HepG2 (cell line): Measurements from ENCODE around the gene OSR1. TPM values are rescaled to one million over a fixed set of nuclear protein-coding genes. Genes with fewer than 3 reads are reported as not detected.

ENCODE experiments used
- GATA4 ChIP-seq: sonication (generic); IDR thresholded peaks from 2 replicates; pipeline ENCODE4 v1.6.1; 2016; ENCODE audit warnings: antibody characterized with exemption, low read depth, borderline replicate concordance
- HDAC6 ChIP-seq: fragments of 200-600 bp; sonication (generic); IDR thresholded peaks from 2 replicates; pipeline ENCODE4 v1.7.0; 2017; ENCODE audit warnings: mild to moderate bottlenecking, antibody characterized with exemption, low read length, low read depth
- ISX ChIP-seq: sonication (generic); formaldehyde crosslinking; conservative IDR thresholded peaks from 2 replicates; pipeline ENCODE4 v1.5.0; 2020; ENCODE audit warnings: missing genetic modification reagents
- MBNL3 ChIP-seq: fragments of 250-450 bp; sonication (Bioruptor Pico); conservative IDR thresholded peaks from 2 replicates; pipeline ENCODE4 v1.8.0; 2022; ENCODE audit warnings: mild to moderate bottlenecking, inconsistent platforms
- NBN ChIP-seq: fragments of 450-650 bp; conservative IDR thresholded peaks from 2 replicates; pipeline ENCODE4 v1.6.1; 2017
- SSRP1 ChIP-seq: IDR thresholded peaks from 2 replicates; pipeline ENCODE4 v1.6.1; 2016; ENCODE audit warnings: control low read depth
- ZBTB1 ChIP-seq: sonication (generic); formaldehyde crosslinking; IDR thresholded peaks from 2 replicates; pipeline ENCODE4 v1.4.0; 2020; ENCODE audit warnings: missing genetic modification reagents, borderline replicate concordance
- ZKSCAN5 ChIP-seq: sonication (generic); formaldehyde crosslinking; IDR thresholded peaks from 2 replicates; pipeline ENCODE4 v1.5.1; 2020; ENCODE audit warnings: mild to moderate bottlenecking, missing genetic modification reagents
- ZMYM2 ChIP-seq: sonication (generic); formaldehyde crosslinking; IDR thresholded peaks from 2 replicates; pipeline ENCODE4 v1.8.0; 2022; ENCODE audit warnings: mild to moderate bottlenecking, missing genetic modification reagents
- ZNF143 ChIP-seq: sonication (generic); formaldehyde crosslinking; IDR thresholded peaks from 2 replicates; pipeline ENCODE4 v1.4.0; 2020; ENCODE audit warnings: missing genetic modification reagents
- ZNF33B ChIP-seq: sonication (generic); formaldehyde crosslinking; IDR thresholded peaks from 2 replicates; pipeline ENCODE4 v1.5.1; 2020; ENCODE audit warnings: mild to moderate bottlenecking, missing genetic modification reagents
- ZNF775 ChIP-seq: sonication (generic); formaldehyde crosslinking; IDR thresholded peaks from 2 replicates; pipeline ENCODE4 v1.4.0; 2020; ENCODE audit warnings: missing genetic modification reagents, mild to moderate bottlenecking, moderate library complexity, borderline replicate concordance
- ZNF883 ChIP-seq: sonication (generic); formaldehyde crosslinking; IDR thresholded peaks from 2 replicates; pipeline ENCODE4 v1.5.1; 2020; ENCODE audit warnings: mild to moderate bottlenecking, missing genetic modification reagents; ENCODE audit errors: not compliant biosample characterization
- polyA plus RNA-seq, 8 experiments: library from polyadenylated mRNA; depleted of rRNA in 3 of 8; stranded (reverse) in 7 of 8; unstranded in 1 of 8; fragments of >200 nt; fragmentation: Illumina TruSeq in 4 of 8; extraction: Trizol in 4 of 8; gene quantifications; 2 replicates each; pipeline versions ENCODE4 v1.2.1 to v1.2.3, GENCODE V29; 2011 to 2016; ENCODE audit warnings: low read depth in 4 of 8, missing spikeins in 1 of 8, mixed read lengths in 1 of 8; ENCODE audit not compliant: insufficient read depth in 1 of 8
- total RNA-seq, 5 experiments: library from RNA; depleted of rRNA; stranded (reverse); fragments of >200 nt; fragmentation: Illumina TruSeq; extraction: Trizol; gene quantifications; 2 replicates each; pipeline ENCODE4 v1.2.3, GENCODE V29; 2016; ENCODE audit warnings: low read depth in 1 of 5
- TF ChIP-seq, protein P1 (sequence below): sonication (generic); formaldehyde crosslinking; IDR thresholded peaks from 2 replicates; pipeline ENCODE4 v1.4.0; 2020; ENCODE audit warnings: missing genetic modification reagents
- TF ChIP-seq, protein P2 (sequence below): sonication (generic); formaldehyde crosslinking; IDR thresholded peaks from 2 replicates; pipeline ENCODE4 v1.8.0; 2022; ENCODE audit warnings: mild to moderate bottlenecking, missing genetic modification reagents, moderate library complexity
- TF ChIP-seq, protein P3 (sequence below): sonication (generic); formaldehyde crosslinking; IDR thresholded peaks from 2 replicates; pipeline ENCODE4 v1.9.0; 2022; ENCODE audit warnings: missing genetic modification reagents, mild to moderate bottlenecking, borderline replicate concordance
- TF ChIP-seq, protein P4 (sequence below): sonication (generic); formaldehyde crosslinking; IDR thresholded peaks from 2 replicates; pipeline ENCODE4 v1.4.0; 2020; ENCODE audit warnings: missing genetic modification reagents, borderline replicate concordance
- TF ChIP-seq, protein P5 (sequence below): IDR thresholded peaks from 2 replicates; pipeline ENCODE4 v1.6.1; 2016; ENCODE audit warnings: missing genetic modification reagents, missing compliant biosample characterization

OSR1 gene
- total and polyA plus RNA-seq, 2 of the 13 experiments (the other 11 are each of a cell fraction or from before 2014, with no cell fraction given): 0.63 to 1.1 TPM

DNA sequence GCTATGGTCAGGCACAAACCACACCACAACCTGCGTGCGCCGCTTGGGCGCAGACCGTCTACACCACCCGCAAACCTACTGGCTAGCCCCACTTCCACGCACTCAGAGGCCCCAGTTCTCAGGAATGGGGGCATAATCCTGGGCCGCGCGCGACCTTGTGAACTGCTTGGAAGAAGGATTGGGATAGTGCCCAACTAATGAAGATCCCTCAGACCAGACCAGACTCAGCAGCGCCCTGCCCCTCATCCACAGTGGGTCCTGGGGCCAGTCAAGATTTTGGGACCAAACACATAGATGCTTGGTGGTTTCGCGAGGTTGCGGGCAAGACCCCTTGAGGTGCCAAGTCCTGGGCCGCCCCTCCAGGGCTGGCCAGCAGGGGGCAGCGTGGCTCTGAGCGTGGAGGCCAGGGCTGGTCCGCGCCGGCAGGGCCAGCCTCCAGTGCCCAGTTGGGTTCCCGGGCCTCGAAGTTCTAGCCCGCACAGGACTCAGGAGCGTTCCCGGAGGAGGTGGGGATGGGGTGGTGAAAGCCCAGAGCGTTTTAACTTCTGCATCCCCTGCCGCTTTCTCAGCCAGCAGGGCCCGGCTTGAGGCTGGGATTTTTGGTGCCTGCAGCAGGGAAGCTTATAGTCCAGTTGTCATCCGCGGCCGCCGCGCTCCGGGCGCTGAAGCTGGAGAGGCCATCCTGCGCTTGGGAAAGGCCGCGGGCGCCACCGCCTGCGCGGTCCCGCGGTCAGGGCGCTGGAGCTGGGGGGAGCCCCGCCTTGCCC, 8.3 kb downstream of the OSR1 start (continued):
- TF ChIP-seq, protein P1, sequence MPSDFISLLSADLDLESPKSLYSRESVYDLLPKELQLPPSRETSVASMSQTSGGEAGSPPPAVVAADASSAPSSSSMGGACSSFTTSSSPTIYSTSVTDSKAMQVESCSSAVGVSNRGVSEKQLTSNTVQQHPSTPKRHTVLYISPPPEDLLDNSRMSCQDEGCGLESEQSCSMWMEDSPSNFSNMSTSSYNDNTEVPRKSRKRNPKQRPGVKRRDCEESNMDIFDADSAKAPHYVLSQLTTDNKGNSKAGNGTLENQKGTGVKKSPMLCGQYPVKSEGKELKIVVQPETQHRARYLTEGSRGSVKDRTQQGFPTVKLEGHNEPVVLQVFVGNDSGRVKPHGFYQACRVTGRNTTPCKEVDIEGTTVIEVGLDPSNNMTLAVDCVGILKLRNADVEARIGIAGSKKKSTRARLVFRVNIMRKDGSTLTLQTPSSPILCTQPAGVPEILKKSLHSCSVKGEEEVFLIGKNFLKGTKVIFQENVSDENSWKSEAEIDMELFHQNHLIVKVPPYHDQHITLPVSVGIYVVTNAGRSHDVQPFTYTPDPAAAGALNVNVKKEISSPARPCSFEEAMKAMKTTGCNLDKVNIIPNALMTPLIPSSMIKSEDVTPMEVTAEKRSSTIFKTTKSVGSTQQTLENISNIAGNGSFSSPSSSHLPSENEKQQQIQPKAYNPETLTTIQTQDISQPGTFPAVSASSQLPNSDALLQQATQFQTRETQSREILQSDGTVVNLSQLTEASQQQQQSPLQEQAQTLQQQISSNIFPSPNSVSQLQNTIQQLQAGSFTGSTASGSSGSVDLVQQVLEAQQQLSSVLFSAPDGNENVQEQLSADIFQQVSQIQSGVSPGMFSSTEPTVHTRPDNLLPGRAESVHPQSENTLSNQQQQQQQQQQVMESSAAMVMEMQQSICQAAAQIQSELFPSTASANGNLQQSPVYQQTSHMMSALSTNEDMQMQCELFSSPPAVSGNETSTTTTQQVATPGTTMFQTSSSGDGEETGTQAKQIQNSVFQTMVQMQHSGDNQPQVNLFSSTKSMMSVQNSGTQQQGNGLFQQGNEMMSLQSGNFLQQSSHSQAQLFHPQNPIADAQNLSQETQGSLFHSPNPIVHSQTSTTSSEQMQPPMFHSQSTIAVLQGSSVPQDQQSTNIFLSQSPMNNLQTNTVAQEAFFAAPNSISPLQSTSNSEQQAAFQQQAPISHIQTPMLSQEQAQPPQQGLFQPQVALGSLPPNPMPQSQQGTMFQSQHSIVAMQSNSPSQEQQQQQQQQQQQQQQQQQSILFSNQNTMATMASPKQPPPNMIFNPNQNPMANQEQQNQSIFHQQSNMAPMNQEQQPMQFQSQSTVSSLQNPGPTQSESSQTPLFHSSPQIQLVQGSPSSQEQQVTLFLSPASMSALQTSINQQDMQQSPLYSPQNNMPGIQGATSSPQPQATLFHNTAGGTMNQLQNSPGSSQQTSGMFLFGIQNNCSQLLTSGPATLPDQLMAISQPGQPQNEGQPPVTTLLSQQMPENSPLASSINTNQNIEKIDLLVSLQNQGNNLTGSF (CRISPR knock-in tag): no peak
- peak; percentile 35 for TF ChIP-seq ZNF883 (CRISPR knock-in tag)
- TF ChIP-seq ISX (CRISPR knock-in tag): no peak
- TF ChIP-seq, protein P2, sequence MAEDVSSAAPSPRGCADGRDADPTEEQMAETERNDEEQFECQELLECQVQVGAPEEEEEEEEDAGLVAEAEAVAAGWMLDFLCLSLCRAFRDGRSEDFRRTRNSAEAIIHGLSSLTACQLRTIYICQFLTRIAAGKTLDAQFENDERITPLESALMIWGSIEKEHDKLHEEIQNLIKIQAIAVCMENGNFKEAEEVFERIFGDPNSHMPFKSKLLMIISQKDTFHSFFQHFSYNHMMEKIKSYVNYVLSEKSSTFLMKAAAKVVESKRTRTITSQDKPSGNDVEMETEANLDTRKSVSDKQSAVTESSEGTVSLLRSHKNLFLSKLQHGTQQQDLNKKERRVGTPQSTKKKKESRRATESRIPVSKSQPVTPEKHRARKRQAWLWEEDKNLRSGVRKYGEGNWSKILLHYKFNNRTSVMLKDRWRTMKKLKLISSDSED: no peak
- TF ChIP-seq, protein P3, sequence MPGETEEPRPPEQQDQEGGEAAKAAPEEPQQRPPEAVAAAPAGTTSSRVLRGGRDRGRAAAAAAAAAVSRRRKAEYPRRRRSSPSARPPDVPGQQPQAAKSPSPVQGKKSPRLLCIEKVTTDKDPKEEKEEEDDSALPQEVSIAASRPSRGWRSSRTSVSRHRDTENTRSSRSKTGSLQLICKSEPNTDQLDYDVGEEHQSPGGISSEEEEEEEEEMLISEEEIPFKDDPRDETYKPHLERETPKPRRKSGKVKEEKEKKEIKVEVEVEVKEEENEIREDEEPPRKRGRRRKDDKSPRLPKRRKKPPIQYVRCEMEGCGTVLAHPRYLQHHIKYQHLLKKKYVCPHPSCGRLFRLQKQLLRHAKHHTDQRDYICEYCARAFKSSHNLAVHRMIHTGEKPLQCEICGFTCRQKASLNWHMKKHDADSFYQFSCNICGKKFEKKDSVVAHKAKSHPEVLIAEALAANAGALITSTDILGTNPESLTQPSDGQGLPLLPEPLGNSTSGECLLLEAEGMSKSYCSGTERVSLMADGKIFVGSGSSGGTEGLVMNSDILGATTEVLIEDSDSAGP: peak; percentile 49; the same call in 1 of the 2 replicates
- TF ChIP-seq GATA4: no peak
- no peak for TF ChIP-seq SSRP1 (CRISPR knock-in tag)
- no peak for TF ChIP-seq ZMYM2 (CRISPR knock-in tag)
- TF ChIP-seq ZNF33B (CRISPR knock-in tag): no peak
- no peak for TF ChIP-seq ZNF775 (CRISPR knock-in tag)
- TF ChIP-seq, protein P4, sequence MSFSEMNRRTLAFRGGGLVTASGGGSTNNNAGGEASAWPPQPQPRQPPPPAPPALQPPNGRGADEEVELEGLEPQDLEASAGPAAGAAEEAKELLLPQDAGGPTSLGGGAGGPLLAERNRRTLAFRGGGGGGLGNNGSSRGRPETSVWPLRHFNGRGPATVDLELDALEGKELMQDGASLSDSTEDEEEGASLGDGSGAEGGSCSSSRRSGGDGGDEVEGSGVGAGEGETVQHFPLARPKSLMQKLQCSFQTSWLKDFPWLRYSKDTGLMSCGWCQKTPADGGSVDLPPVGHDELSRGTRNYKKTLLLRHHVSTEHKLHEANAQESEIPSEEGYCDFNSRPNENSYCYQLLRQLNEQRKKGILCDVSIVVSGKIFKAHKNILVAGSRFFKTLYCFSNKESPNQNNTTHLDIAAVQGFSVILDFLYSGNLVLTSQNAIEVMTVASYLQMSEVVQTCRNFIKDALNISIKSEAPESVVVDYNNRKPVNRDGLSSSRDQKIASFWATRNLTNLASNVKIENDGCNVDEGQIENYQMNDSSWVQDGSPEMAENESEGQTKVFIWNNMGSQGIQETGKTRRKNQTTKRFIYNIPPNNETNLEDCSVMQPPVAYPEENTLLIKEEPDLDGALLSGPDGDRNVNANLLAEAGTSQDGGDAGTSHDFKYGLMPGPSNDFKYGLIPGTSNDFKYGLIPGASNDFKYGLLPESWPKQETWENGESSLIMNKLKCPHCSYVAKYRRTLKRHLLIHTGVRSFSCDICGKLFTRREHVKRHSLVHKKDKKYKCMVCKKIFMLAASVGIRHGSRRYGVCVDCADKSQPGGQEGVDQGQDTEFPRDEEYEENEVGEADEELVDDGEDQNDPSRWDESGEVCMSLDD (CRISPR knock-in tag): no peak
- TF ChIP-seq ZNF143 (CRISPR knock-in tag): no peak
- no peak for TF ChIP-seq ZBTB1 (CRISPR knock-in tag)
- no peak for TF ChIP-seq NBN
- TF ChIP-seq HDAC6: no peak
- TF ChIP-seq, protein P5, sequence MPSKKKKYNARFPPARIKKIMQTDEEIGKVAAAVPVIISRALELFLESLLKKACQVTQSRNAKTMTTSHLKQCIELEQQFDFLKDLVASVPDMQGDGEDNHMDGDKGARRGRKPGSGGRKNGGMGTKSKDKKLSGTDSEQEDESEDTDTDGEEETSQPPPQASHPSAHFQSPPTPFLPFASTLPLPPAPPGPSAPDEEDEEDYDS (CRISPR knock-in tag): no peak
- no peak for TF ChIP-seq ZKSCAN5 (CRISPR knock-in tag)
- TF ChIP-seq MBNL3 (CRISPR knock-in tag): no peak
